ENCODE data around the gene SLC44A1.

DNA sequence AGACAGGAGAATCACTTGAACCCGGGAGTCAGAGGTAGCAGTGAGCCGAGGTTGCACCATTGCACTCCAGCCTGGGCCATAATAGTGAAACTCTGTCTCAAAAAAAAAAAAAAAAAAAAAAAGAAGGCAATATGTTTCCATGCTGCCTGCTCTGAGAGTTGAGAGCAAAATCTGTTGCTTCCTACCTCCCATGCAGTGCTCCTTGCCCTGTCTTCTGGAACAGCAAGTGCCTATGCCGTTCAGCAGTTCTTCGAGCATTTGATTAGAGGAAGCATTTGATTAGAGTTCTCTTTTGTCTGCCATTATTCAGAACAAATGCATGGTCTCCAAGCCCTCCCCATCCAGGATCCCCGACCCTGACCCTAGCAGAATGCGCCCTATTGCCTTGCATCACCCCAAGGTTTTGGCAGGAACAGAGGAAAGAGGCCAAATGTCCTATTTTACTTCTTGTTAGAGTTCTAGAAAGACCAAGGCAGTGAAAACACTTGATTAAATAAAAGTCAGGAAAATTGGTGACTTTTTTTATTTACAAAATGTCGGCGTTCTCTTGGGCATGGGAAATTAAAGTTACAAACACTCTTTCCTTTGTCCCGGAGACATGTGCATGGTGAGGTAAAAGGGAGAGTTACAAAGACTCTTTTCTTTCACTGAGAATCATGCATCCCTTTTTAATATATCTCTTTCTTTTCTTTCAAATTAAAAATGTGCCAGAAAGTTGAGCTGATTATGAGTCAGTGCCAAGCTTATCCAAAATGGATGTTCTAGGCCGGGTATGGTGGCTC, 175.6 kb downstream of the SLC44A1 start:
- TF ChIP-seq EZH2 (IDR thresholded peaks at IDR 0.05; ENCODE audit: insufficient read depth, poor library complexity, severe bottlenecking) (no peak), EZH2phosphoT487 (IDR thresholded peaks at IDR 0.05; ENCODE audit: insufficient read depth, low read depth) (no peak)

Measured in GM23248 (cell line).